NCI-H146 treated with DMSO at 0.1 percent for 48 hours (cell line): ENCODE measurements around the gene UPP1.
"Not testable (repeated sequence)": the region's sequence is repeated elsewhere in the genome, so short reads cannot be mapped to it uniquely, and the experiment has no call there.

Experiments used
- DNase-seq: peaks from one replicate; lab custom pipeline; 2025; ENCODE audit not compliant: unreplicated experiment; lab: John Stamatoyannopoulos, UW

Gene UPP1

GRCh38 chr7:48089046-48090003 is at the start of gene UPP1:
UPP1 (plus strand) TSS chr7:48089265; CDS start chr7:48094784, 5,519 bp downstream.
- peak; percentile 48 for DNase-seq

- no peak for DNase-seq
Measured at GRCh38 chr7:48040944-48041652, 48.0 kb upstream of the UPP1 start.

- DNase-seq = no peak
Measured at GRCh38 chr7:48041653-48041970, 47.5 kb upstream of the UPP1 start.

- no peak for DNase-seq
Measured at GRCh38 chr7:48042216-48042615, 46.8 kb upstream of the UPP1 start.

GRCh38 chr7:48042636-48043035 is 46.4 kb upstream of the UPP1 start:
- no peak for DNase-seq

GRCh38 chr7:48045195-48045765 is 43.8 kb upstream of the UPP1 start:
- DNase-seq = no peak

GRCh38 chr7:48046458-48046857 is 42.6 kb upstream of the UPP1 start:
- DNase-seq = no peak

GRCh38 chr7:48048113-48048512 is 41.0 kb upstream of the UPP1 start:
- DNase-seq = no peak

GRCh38 chr7:48049850-48050249 is 39.2 kb upstream of the UPP1 start:
- no peak for DNase-seq

GRCh38 chr7:48052748-48053147 is 36.3 kb upstream of the UPP1 start:
- no peak for DNase-seq

GRCh38 chr7:48053736-48054135 is 35.3 kb upstream of the UPP1 start:
- DNase-seq = no peak

GRCh38 chr7:48058990-48059389 is 30.1 kb upstream of the UPP1 start:
- DNase-seq = no peak

- DNase-seq = no peak
Measured at GRCh38 chr7:48059706-48060105, 29.4 kb upstream of the UPP1 start.

GRCh38 chr7:48063985-48064384 is 25.1 kb upstream of the UPP1 start:
- no peak for DNase-seq

GRCh38 chr7:48067475-48067874 is 21.6 kb upstream of the UPP1 start:
- DNase-seq = no peak

GRCh38 chr7:48074204-48074654 is 14.8 kb upstream of the UPP1 start:
- no peak for DNase-seq

GRCh38 chr7:48077423-48077822 is 11.6 kb upstream of the UPP1 start:
- DNase-seq = no peak

GRCh38 chr7:48078470-48078869 is 10.6 kb upstream of the UPP1 start:
- DNase-seq = no peak

- DNase-seq = not testable (repeated sequence)
Measured at GRCh38 chr7:48082378-48082777, 6.7 kb upstream of the UPP1 start.

- no peak for DNase-seq
Measured at GRCh38 chr7:48083114-48083830, 5.8 kb upstream of the UPP1 start.

GRCh38 chr7:48084727-48085432 is 4.2 kb upstream of the UPP1 start:
- no peak for DNase-seq
